ENCODE results near the gene TCF25.
A peak's percentile ranks its signal among the peaks of the same experiment; 100 is the strongest.
"Not testable (repeated sequence)": the region's sequence is repeated elsewhere in the genome, so short reads cannot be mapped to it uniquely, and the experiment has no call there.

TCF25 gene

DNA sequence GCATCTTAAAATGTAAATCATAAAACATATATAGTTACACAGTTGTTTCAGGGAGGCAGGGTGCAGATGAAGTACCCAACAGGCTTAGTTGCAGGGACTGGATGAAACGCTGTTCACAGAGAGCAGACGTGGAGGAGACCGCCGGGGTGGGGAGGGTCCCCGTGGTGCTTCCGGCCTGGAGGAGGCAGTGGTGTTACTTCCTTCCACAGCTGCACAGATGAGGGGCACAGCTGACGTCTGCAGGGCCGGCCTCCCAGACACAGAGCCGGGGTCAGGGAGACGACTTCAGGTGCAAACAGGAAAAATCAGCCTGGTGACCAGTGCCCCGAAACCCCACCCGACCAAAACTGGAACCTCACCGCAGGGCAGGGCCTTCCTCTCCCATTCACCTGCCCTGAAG, 28.0 kb upstream of the TCF25 start:
- DNase-seq = no peak

DNA sequence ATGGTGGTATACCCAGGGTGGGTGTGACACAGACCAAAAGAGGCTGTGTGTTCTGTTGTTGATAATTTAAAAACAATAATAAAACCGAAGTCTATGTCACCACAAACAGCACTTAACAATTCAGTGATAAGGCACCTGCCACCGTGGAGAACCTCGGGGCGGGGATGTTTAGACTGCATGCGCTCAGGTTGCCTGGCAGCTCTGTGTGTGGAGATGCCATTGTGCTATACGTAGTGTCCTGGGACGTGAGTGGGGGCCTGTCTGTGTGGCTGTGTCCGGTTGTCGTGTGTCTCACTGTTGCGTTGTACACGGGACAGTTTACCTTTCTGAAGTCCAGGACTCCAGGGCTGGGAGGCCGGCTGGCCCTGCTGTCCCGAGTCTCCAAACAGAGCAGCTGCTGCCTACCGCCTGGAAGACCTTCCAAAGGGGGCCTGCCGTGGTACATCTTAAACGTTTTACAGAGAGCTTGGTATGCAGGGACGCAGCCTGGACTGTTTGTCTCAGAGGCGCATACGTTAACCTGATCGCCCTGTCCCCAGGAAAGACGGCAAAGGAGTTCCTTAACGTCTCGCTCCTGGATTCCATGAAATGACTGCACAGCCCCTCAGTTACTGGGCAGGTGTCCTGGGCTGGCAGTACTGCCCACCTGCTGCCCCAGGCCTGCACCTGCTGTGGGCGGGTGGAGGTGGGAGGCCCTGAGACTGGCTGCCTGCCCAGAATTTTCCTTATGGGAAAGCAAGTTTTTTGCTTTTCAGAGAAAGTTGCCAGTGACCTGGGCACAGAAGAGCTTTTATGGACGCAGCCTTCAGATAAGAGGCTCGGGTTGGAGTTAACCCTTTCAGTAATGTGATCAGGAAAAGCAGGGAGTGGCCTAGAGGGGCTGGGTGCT, 26.1 kb upstream of the TCF25 start:
- no peak for DNase-seq

DNA sequence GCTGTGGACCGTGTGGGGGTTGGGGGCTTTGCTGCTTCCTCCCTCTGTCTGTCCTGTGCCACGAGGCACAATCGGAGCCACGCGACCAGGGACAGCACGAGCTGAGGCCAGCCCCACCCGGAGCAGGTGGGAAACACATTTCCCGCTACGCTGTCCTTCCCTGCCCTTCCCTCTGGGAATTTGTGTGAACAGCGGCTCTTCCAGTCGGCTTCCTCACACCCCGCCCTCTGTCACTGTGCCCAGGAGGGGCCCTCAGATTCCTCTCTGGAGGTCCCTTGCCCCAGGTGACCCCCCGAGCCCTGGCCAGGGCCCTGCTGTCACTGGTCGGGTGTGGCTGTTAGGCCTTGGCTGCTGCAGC, 25.5 kb upstream of the TCF25 start:
- no peak for DNase-seq

DNA sequence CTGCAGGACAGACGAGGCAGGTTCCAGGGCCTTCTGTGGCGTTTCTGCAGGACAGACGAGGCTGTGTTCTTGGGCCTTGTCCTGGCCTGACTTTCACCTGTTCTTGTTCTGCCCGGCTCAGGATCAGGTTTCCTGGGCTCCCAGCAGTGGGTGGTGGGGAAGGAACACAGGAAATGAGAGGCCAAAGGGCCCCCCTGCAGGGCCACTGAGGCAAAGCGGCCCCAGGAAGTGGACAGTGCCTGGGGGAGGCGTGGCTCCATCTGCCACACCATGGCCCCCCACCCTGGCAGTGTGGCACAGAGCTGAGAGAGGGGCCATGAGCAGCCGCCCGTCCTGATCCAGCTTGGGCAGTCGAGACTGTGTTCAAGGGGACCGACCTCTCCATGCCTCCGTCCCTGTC, 24.4 kb upstream of the TCF25 start:
- no peak for DNase-seq

DNA sequence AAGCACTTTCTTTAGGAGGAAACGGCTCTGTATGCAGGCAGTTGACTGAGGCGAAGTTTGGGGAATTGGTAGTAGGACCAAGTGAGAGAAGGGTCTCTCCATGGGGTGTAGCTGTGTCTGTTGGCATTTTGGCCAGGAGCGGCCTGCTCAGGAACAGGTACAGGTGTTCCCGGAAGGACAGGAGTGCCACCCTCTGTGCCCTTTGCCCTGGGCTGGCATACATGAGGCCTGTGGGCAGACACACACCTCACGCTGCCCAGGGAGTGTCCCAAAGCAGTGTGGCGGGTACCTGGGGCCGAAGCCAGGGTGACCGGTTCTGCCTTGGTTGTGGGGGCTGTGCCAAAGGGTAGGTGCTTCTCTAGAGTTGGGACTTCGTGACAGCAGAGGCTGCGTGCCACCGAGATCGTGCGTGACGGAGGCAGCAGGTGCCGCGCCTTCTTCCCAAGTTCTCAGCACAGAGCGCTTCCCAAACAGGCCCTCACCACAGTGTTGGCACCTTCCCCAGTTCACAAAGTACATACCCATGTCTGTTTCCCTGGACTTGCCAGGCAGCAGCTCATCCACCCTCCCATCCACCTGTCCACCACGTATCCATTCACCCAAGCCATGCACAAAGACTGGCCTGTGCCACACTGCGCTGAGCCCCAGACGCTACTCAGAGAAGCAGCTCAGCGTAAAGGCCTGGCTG, 19.9 kb upstream of the TCF25 start:
- no peak for DNase-seq

DNA sequence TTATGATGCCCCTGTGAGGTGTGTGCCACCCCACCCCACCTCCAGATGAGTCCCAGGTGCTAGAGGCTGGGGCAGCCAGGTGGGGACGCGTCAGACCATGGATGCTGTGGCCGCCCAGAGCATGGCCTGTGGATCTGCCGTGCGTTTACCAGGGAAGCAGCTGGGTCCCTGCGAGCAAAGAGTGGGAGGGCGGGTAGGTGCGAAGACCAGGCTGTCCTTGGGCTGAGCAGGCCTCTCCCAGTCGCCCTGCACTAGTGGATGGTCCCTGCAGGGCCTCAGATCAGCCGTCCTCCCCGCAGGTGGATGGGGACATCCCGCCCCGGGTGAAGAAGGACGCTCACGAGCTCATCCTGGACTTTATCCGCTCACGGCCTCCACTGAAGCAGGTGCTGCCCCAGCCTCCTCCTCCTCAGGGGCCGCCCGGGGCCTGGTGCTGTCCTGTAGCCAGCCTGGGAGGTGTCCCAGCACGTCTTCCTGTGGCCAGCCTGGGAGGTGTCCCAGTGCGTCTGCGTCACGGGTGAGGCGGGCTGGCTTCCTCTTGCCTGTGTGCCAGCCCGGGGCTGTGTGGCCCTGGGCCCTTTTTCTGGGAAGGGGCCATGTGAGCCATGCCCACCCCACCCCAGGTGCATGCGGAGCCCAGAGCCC, 18.0 kb upstream of the TCF25 start:
- no peak for DNase-seq

DNA sequence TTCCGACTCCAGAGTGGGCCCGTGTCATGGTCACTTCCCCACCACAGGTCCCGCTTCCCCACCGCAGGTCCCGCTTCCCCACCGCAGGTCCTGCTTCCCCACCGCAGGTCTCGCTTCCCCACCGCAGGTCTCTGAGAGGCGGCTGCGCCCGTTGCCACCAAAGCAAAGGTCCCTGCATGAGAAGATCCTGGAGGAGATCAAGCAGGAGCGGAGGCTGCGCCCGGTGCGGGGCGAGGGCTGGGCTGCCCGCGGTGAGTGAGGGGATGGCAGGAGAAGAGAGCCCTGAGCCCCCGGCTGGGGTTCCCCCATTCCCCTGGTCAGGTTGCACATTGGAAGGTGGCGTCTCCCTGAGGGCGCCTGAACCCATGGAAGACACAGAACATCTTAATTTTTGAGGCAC, 17.4 kb upstream of the TCF25 start:
- no peak for DNase-seq

DNA sequence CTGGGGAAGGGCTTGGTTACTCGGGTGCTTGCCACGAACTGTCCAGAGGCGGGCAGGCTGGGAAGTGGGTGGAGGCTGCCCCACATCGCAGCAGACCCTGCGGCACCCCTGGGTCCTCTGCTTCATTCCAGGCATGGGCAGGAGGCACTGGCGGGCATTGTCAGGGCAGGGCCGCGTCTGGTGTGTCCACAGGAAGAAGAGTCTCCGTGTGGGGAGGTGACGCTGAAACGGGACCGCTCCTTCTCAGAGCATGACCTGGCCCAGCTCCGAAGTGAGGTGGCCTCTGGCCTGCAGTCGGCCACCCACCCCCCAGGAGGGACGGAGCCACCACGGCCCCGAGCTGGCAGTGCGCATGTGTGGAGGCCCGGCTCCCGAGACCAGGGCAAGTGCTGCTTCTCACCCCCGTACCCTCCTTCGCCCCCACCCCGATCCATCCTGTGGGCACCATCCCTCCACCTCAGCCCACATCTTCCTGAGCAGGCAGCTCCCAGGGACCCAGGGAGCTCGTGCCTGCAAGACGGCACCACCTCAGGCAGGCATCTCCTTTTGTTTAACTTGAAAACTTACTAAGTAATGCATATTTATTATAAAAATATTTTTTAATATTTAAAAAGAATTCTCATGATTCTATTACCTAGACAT, 14.3 kb upstream of the TCF25 start:
- DNase-seq = no peak

DNA sequence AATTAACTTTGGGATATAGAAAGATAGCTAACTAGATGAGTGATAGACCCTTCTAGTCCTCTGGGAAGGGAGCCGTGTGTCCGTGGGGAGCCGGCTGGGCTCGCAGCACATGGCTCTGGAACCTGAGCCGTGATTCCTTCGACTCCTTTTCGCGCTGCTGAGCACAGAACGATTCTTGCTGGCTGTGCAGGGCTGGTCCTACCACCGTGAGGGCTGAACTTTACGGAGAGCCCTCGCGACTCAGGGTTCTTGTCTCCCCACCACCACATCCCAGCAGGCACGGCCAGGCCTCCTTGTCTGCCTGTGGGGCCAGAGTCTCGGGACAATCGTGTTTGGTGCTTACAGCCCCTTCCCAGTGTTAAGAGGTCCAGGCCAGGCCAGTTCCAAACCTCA, 13.8 kb upstream of the TCF25 start:
- no peak for DNase-seq

DNA sequence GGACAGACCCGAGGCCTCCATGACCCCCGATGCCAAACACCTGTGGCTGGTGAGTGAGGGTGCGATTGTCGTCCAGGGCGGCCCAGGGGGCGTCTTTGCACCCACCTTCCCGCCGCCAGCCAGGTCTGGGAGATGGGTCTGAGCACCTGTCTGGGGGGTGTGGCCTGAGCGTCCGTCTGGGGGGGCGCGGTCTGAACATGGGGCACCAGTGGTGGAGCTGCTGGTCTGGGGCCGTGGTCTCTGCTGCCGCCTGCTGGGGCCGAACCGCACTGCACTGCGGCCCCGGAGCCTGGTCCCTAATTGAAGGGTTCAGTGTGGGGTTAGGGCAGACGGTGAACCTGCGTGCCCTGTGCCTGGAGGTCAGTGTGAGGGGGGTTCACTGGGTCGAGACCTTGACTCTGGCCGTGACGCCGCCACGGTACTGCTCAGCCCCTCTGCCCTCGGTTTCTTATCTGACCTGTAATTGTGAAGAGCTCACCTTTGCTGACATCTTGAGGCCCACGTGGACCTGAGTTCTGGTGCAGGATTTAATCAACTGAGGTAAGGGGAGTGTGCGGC, 12.6 kb upstream of the TCF25 start:
- peak; percentile 16 for DNase-seq

DNA sequence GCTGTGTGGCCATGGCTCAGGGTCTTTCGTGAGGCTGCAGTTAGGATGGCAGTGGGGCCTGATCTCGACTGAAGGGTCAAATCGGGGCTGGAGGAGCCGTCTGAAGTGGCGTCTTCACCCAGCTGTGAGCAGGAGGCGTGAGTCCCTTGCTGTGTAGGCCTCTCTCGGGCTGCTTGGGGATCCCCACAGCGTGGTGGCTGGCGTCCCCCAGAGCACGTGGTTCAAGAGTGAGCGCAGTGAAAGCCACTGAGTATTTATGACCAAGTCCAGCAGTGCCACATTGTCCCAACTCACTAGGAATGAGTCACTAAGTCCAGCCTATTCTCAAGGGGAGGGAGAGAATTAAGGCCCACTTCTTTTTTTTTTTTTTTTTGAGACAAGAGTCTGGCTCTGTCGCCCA, 11.7 kb upstream of the TCF25 start:
- DNase-seq = no peak

DNA sequence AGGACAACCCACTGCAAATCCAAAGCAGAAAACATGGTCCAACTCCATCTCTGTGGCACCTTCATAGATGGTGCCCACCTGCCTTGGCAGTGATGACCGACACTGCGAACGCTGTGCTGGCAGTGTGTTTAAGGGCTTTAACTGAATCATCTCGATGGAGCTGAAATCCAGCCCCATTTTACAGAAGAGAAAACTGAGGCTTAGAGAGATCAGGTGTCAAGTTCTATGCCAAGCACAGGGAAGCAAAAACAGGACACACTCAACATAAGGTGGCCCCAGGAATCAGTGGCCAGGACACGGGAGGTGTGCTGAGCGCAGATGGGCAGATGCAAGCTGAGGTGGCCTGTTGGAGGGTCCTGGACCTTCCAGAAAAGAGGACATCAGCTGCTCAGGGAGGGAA, 10.7 kb upstream of the TCF25 start:
- no peak for DNase-seq

DNA sequence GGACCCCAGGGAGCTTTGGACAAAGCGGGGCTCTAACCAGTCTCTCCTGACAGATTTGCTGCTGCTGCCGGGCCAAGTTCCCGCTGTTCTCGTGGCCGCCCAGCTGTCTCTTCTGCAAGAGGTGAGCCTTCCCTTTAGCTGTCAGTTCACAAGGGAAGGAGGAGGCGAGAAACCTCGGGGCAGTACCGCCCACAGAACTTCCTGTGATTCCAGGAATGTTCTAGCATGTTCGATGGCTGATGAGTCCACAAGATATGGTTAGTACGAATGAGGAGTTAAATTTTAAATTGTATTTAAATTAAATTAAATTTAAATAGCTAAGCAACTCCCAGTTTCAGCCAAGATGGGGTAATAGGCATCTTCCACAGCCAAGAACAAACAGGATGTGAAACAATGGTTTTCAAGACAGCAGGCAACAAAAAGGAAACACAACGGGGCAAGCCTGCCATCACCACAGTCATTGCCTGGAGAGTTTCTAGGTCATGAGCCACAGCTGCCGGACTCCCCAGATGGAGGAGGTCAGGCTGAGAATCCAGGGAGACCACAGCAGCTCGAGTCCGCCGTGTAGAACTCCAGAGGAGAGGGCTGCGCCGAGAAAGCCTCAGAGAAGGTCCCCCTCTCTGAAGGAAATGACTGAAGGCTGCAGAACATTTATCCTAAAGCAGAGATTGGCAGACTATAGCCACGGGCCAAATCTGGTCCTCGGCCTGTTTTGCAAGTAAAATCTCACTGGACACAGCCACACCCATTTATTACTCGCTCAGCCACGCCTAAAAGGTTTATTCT, 9.5 kb upstream of the TCF25 start:
- DNase-seq = no peak

DNA sequence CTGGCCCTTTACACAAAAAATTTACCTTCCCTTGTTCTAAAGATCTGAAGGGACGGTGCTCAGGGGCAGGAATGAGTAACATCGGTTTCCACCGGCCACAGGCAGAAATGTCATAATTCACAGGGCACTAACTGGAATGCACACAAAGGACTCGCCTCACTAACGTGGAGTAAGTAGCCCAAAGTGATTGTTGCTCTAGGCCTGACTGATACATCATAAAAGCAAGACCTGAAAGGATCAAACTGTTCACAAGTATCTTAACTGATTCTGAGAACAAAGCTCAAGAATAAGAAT, 8.9 kb upstream of the TCF25 start:
- no peak for DNase-seq

DNA sequence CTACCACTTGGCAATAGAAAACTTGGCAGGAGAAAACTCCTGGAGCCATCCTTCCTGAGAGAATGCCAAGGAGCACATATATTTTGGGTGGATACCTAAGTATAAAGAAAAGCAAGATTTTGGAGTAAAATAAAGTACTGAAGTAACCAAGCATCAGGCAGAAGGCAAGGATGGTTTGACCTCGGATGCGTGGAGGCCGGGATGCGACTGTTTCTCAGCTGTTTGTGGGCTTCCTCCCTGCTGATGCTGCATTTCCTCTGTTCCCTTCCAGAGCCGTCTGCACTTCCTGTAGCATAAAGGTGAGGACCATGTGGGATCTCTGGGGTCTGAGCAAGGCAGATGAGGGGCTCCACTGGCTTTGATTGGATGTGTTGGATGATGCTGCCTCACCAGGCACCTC, 5.5 kb upstream of the TCF25 start:
- DNase-seq = no peak

DNA sequence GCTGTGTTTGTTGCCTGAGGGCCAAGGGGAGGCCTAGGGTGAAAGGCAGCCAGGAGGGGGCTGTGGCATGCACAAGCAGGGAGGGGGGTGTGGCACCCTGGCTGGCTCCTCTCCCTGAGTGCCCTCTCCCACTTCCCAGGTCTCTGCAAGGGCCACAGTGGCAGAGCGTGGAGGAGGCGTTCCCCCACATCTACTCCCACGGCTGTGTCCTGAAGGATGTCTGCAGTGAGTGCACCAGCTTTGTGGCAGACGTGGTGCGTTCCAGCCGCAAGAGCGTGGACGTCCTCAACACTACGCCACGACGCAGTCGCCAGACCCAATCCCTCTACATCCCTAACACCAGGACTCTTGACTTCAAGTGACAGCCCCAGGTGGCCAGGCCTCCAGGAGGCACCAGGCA, 3.5 kb upstream of the TCF25 start:
- DNase-seq = no peak

DNA sequence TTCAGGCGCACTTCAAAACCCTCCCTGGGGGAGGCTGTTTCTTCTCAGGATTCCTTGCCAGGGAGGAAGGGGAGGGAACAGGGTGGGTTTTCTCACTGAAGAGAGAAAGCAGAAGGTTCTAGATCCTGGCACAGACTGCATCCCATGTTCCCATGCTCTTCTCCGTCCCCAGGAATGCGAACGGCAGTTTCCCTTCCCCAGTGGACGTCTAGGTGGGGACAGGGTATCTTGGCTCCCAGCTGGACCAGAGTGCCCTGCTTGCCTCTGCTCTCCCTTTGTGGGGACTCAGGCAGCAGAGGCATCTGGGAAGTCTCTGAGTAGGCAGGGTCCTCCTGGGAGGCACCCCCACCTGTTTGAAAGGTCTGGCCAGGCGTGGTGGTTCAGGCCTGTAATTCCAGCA, 3.0 kb upstream of the TCF25 start:
- DNase-seq = no peak

DNA sequence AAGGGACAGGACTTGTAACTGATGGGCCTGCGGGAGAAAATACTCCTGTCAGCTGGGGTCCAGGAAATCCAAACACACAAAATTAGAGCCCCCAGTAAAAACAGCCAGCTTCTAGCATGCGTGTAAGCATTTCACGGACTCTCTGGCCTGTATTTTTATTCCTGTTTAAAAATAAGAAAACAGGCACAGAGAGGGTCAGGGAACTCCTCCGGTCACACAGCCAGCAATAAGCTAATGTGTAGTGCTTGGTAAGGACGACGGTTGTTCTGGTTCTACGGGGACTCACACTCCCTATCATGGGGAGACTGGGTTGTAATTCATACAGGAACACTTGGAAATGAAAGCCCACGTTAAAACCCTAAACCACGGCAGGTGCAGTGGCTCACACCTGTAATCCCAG, 1.5 kb upstream of the TCF25 start:
- no peak for DNase-seq

DNA sequence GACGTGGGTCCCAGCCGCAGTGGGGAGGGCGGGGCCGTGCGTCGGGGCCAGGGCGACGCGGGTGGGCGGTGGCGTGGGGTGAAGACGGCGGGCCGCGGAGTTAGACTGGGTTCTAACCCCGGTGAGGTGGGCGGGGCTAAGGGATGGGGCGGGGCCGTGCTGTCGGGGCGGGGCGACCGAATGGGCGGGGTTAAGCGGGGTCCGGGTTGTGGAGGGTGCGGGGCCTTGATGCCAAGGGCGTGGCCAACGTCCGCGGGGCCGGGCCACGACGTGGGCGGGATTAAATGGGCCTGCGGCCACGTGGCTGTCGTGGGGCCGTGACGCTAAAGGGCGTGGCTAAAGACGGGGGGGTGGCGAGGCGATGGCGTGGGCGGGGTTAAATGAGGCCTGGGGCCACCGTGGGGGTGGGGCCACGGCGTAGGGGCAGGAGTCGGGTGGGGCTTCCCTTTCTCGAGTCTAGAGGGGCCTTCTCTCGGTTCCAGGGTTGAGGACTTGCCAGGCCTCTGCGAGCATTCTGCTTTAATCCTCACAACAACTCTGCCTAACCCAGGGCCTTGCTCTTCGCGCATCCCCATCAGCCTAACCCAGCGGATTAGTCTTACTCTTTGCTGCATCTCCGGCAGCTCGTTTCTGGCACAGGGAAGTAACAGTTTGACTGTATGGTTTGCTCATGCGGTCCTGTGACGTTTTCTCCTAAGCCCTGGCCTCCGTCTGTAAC, 739 bp downstream of the TCF25 start:
- peak; percentile 97 for DNase-seq

DNA sequence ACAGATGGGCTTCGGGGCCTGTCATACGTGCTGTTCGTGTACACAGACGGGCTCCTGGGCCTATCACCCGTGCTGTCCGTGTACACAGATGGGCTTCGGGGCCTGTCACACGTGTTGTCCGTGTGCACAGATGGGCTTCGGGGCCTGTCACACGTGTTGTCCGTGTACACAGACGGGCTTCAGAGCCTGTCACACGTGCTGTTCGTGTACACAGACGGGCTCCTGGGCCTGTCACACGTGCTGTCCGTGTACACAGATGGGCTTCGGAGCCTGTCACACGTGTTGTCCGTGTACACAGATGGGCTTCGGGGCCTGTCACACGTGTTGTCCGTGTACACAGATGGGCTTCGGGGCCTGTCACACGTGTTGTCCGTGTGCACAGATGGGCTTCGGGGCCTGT, 5.7 kb downstream of the TCF25 start:
- not testable (repeated sequence) for DNase-seq

DNA sequence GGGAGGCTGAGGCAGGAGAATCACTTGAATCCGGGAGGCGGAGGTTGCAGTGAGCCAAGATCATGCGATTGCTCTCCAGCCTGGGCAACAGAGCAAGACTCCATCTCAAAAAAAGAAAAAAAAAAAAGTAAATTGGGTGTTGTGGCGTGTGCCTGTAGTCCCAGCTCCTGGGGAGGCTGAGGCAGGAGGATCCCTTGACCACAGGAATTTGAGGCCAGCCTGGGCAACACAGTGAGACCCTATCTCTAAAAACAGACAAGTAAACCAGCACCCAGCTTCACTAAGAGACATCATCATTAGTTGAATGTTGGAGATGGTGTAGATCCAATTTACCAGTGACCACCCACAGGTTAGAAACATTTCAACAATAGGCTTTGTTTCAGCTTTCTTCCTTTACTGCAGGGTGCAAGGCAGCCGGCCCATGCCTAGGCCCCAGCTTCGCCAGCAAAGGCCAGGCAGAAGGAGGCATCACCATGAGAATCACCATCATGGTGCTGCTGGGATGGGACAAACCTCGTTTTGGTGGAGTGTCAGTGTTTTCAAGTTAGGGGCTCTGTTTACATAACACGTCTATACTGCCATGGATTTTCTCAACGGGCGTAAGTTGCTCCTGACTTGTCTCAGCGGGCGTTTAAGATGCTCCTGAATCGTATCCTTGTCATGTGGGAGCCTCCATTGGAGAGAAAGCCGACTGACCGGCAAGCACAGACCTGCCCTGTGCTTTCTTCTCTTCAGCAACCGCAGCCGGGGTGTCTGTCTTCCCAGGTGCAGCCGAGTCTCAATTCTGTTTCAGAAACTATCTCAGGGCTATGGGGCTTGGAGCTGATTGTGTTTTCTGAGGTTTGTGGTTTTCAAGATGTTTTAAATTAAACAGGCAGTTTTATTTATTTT, 7.3 kb downstream of the TCF25 start:
- DNase-seq = no peak
